Trophoblast cell (in vitro differentiated cells and primary cell): Measurements from ENCODE around the gene SLC5A1.

ENCODE experiments used
- DNase-seq, 2 donors: peaks; one replicate each; pipeline ENCODE4 v3.0.0-alpha.2; 2016
- H2AFZ ChIP-seq: 2 replicates; pipeline ENCODE4 v1.6.1; 2013; ENCODE audit warnings: low read length, moderate library complexity, mild to moderate bottlenecking; ENCODE audit not compliant: insufficient read depth, poor library complexity
- H2AK5ac ChIP-seq: 2 replicates; pipeline ENCODE4 v1.6.1; 2013; ENCODE audit warnings: mild to moderate bottlenecking, low read length
- H2BK120ac ChIP-seq: 2 replicates; pipeline ENCODE4 v1.6.1; 2013; ENCODE audit warnings: low read length, mild to moderate bottlenecking, moderate library complexity; ENCODE audit not compliant: insufficient read depth, poor library complexity
- H2BK12ac ChIP-seq: 2 replicates; pipeline ENCODE4 v1.6.1; 2013; ENCODE audit warnings: mild to moderate bottlenecking, low read length, moderate library complexity
- H2BK5ac ChIP-seq: 2 replicates; pipeline ENCODE4 v1.6.1; 2013; ENCODE audit warnings: low read length, low read depth, moderate library complexity, mild to moderate bottlenecking; ENCODE audit not compliant: poor library complexity
- H3K14ac ChIP-seq: 2 replicates; pipeline ENCODE4 v1.6.1; 2013; ENCODE audit warnings: mild to moderate bottlenecking, low read length
- H3K18ac ChIP-seq: 2 replicates; pipeline ENCODE4 v1.6.1; 2013; ENCODE audit warnings: mild to moderate bottlenecking, low read length
- H3K23ac ChIP-seq: 2 replicates; pipeline ENCODE4 v1.6.1; 2013; ENCODE audit warnings: low read length
- H3K27ac ChIP-seq: 2 replicates; pipeline ENCODE4 v1.5.1; 2013; ENCODE audit warnings: low read depth, mild to moderate bottlenecking, inconsistent platforms, low read length, moderate library complexity
- H3K27me3 ChIP-seq: 2 replicates; pipeline ENCODE4 v1.6.1; 2013; ENCODE audit warnings: inconsistent platforms, mild to moderate bottlenecking, low read length, moderate library complexity; ENCODE audit not compliant: insufficient read depth
- H3K36me3 ChIP-seq, 2 experiments: 1 replicate in 1 of 2; 2 replicates in 1 of 2; pipeline ENCODE4 v1.6.1; 2013; ENCODE audit warnings: low read length in 2 of 2, mild to moderate bottlenecking in 2 of 2, moderate library complexity in 1 of 2; ENCODE audit not compliant: insufficient read depth in 2 of 2, control insufficient read depth in 1 of 2
- H3K4ac ChIP-seq: 2 replicates; pipeline ENCODE4 v1.6.1; 2013; ENCODE audit warnings: low read depth, mild to moderate bottlenecking, low read length, moderate library complexity
- H3K4me1 ChIP-seq, 2 experiments: 1 replicate in 1 of 2; 2 replicates in 1 of 2; pipeline ENCODE4 v1.6.1; 2013; ENCODE audit warnings: low read length in 2 of 2, mild to moderate bottlenecking in 2 of 2, moderate library complexity in 1 of 2; ENCODE audit not compliant: insufficient read depth in 2 of 2, control insufficient read depth in 1 of 2
- H3K4me2 ChIP-seq: 2 replicates; pipeline ENCODE4 v1.6.1; 2013; ENCODE audit warnings: inconsistent platforms, mild to moderate bottlenecking, low read length, moderate library complexity
- H3K4me3 ChIP-seq: 2 replicates; pipeline ENCODE4 v1.5.1; 2013; ENCODE audit warnings: mild to moderate bottlenecking, low read depth, low read length, inconsistent platforms
- H3K79me1 ChIP-seq: one replicate; pipeline ENCODE4 v1.6.1; 2013; ENCODE audit warnings: low read length
- H3K79me2 ChIP-seq: 2 replicates; pipeline ENCODE4 v1.6.1; 2013; ENCODE audit warnings: low read length, mild to moderate bottlenecking; ENCODE audit not compliant: control insufficient read depth, insufficient read depth, poor library complexity
- H3K9ac ChIP-seq: 2 replicates; pipeline ENCODE4 v1.6.1; 2013; ENCODE audit warnings: mild to moderate bottlenecking, low read length
- H3K9me3 ChIP-seq: 2 replicates; pipeline ENCODE4 v1.6.1; 2013; ENCODE audit warnings: low read depth, mild to moderate bottlenecking, control low read depth, inconsistent platforms, low read length; ENCODE audit not compliant: insufficient read depth
- H4K12ac ChIP-seq: 2 replicates; pipeline ENCODE4 v1.6.1; 2013; ENCODE audit warnings: low read depth, mild to moderate bottlenecking, low read length, moderate library complexity
- H4K8ac ChIP-seq: 2 replicates; pipeline ENCODE4 v1.6.1; 2013; ENCODE audit warnings: low read depth, mild to moderate bottlenecking, low read length, moderate library complexity
- H4K91ac ChIP-seq: one replicate; pipeline ENCODE4 v1.6.1; 2013; ENCODE audit warnings: low read depth, mild to moderate bottlenecking, low read length, moderate library complexity
- WGBS: extraction: QIAGEN DNeasy Blood & Tissue Kit; methylation state at CpG from one replicate; pipeline ENCODE4 v1.1.7; 2013; ENCODE audit warnings: missing lambda C conversion rate; ENCODE audit not compliant: insufficient read length, insufficient coverage; ENCODE audit errors: extremely low coverage; 5-methylcytosine and 5-hydroxymethylcytosine counted together

The SLC5A1 gene

DNA sequence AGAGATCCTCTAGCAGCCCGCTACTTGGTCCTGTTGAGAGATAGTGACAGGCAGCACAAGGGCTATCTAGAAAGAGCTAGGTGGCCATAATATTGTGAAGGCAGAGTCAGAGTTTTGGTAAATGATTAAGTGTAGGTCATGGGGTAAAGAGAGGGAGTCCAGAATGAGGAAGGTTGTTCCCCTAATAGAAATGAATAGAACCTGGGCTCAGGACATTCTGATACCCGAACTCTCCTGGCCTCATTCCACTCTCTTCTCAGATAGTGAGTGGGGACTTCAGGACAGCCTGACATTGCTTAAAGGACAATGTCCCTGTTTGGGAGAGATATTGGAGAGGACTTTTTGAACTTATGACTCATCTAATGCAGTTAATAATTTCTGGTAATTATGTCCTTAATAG, 20.6 kb downstream of the SLC5A1 start:
- Histone ChIP-seq H3K27ac (no peak overlapping the region), H4K12ac (no peak overlapping the region), H3K18ac (no peak overlapping the region), H3K79me2 (no peaks in the 10 kb centered on the region), H2AFZ (no peak overlapping the region), H3K36me3 (no peaks in the 10 kb centered on the region), H3K23ac (no peak overlapping the region), H3K4me2 (no peak overlapping the region), H3K79me1 (no peaks in the 10 kb centered on the region), H2BK5ac (no peak overlapping the region), H2AK5ac (no peak overlapping the region), H3K4me1 (peaks cover 5 to 6% of the 10 kb centered on the region in 2 experiments), H3K14ac (no peak overlapping the region), H4K8ac (no peak overlapping the region), H2BK12ac (no peak overlapping the region), H3K4ac (no peak overlapping the region), H3K4me3 (no peak overlapping the region), H3K9me3 (no peaks in the 10 kb centered on the region), H3K9ac (no peak overlapping the region), H4K91ac (no peak overlapping the region), H2BK120ac (no peak overlapping the region), H3K27me3 (no peaks in the 10 kb centered on the region)
- no peak for DNase-seq
- no CpG with 5 or more reads among the region's 2 CpGs for WGBS

DNA sequence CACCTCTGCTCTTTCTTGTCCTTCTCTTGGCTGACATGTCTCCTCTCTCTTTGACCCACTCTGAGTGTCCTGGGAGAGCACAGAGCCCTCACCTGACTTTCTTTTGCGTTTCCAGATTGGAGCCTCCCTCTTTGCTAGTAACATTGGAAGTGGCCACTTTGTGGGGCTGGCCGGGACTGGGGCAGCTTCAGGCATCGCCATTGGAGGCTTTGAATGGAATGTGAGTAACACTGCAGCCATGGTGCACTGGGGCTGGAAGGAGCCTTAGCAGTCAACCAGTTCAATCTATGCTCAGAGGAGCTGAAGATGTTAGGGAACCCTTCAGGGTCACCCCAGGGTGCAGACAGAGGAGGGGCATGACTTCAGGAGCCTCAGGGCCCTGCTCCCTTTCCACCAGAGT, 23.8 kb downstream of the SLC5A1 start:
- Histone ChIP-seq H2BK12ac (no peak overlapping the region), H3K4me1 (no peaks in the 10 kb centered on the region), H3K4me3 (no peak overlapping the region), H2AK5ac (no peak overlapping the region), H3K23ac (no peak overlapping the region), H3K4me2 (no peak overlapping the region), H3K18ac (no peak overlapping the region), H3K9ac (no peak overlapping the region), H3K27ac (no peak overlapping the region), H3K27me3 (no peaks in the 10 kb centered on the region), H4K91ac (no peak overlapping the region), H3K79me2 (no peaks in the 10 kb centered on the region), H3K36me3 (no peaks in the 10 kb centered on the region), H2BK120ac (no peak overlapping the region), H2BK5ac (no peak overlapping the region), H4K12ac (no peak overlapping the region), H3K14ac (no peak overlapping the region), H4K8ac (no peak overlapping the region), H3K4ac (no peak overlapping the region), H3K79me1 (no peaks in the 10 kb centered on the region), H2AFZ (no peak overlapping the region), H3K9me3 (no peaks in the 10 kb centered on the region)
- no CpG with 5 or more reads among the region's 3 CpGs for WGBS
- no peak for DNase-seq

DNA sequence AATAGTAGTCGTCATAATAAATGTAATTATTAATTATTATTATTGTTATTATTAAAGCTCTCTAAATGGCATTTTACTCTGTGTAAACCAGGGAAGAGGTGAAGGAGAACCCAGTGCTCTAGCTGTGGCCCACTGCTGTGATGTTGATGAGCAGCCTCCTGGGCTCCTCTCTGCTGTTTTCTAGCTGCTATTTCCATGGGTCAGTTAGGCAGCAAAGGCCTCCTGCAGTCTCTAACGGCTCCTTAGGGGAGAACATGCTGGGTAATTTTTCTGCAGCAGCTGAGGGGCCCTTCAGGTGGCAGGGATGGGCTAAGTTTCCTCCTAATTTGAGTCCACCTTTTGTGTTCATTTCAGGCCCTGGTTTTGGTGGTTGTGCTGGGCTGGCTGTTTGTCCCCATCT, 24.6 kb downstream of the SLC5A1 start:
- no peak overlapping the region for H2BK120ac ChIP-seq
- H3K36me3 ChIP-seq: no peaks in the 10 kb centered on the region
- no CpG with 5 or more reads among the region's 2 CpGs for whole genome bisulfite sequencing
- H2BK12ac ChIP-seq: no peak overlapping the region
- DNase-seq: no peak
- no peak overlapping the region for H3K27ac ChIP-seq
- H3K27me3 ChIP-seq: no peaks in the 10 kb centered on the region
- H3K4ac ChIP-seq: no peak overlapping the region
- no peak overlapping the region for H3K18ac ChIP-seq
- no peak overlapping the region for H2BK5ac ChIP-seq
- H2AFZ ChIP-seq: no peak overlapping the region
- no peak overlapping the region for H3K14ac ChIP-seq
- H3K79me2 ChIP-seq: no peaks in the 10 kb centered on the region
- no peak overlapping the region for H4K8ac ChIP-seq
- H3K4me2 ChIP-seq: no peak overlapping the region
- H3K4me3 ChIP-seq: no peak overlapping the region
- H4K91ac ChIP-seq: no peak overlapping the region
- no peak overlapping the region for H2AK5ac ChIP-seq
- no peak overlapping the region for H4K12ac ChIP-seq
- H3K9ac ChIP-seq: no peak overlapping the region
- H3K9me3 ChIP-seq: no peaks in the 10 kb centered on the region
- H3K79me1 ChIP-seq: no peaks in the 10 kb centered on the region
- H3K4me1 ChIP-seq: no peaks in the 10 kb centered on the region
- H3K23ac ChIP-seq: no peak overlapping the region

DNA sequence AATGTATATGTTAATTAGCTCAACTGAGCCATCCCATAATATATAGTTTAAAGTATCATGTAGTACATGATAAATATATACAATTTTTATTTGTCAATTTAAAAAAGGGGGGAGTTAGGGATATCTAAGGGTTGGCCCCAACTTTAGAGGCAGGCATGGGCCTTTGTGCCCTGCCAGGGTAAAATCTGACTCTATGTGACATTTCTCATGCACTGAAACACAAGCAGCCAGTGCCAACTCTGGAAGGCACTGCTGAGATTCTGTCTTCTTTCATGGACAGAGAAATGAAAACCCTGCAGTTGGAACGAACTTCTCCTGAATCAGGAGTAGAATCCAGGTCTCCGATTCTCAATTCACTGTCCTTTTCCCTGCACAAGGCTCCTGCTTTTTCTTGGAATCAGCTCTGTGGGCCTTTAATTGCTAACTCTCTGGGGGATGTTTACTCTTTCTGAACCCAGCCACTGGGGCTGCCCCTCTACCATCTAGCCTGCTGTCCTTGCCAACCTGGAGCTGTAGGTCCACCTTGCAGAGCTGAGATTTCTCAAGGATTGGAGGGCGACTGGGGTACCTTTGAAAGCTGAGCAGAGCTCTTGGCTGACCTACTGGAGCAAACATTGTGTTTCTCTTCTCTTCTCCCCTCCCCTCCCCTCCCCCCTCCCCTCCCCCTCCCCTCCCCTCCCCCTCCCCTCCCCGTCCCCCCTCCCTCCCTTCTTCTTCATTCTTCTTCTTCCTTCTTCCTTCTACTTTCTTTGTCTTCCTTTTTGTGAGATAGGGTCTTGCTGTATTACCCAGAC, 26.7 kb downstream of the SLC5A1 start:
- 67% methylated on average over 1 of the region's 4 CpGs for WGBS
- H3K4me2 ChIP-seq: no peak overlapping the region
- H4K91ac ChIP-seq: no peak overlapping the region
- H3K79me2 ChIP-seq: no peaks in the 10 kb centered on the region
- no peak overlapping the region for H4K8ac ChIP-seq
- no peak overlapping the region for H3K9ac ChIP-seq
- no peak overlapping the region for H2BK12ac ChIP-seq
- no peaks in the 10 kb centered on the region for H3K4me1 ChIP-seq
- H3K14ac ChIP-seq: no peak overlapping the region
- H3K79me1 ChIP-seq: no peaks in the 10 kb centered on the region
- no peak overlapping the region for H2AFZ ChIP-seq
- H3K9me3 ChIP-seq: no peaks in the 10 kb centered on the region
- no peak overlapping the region for H4K12ac ChIP-seq
- no peaks in the 10 kb centered on the region for H3K27me3 ChIP-seq
- no peak overlapping the region for H3K23ac ChIP-seq
- no peak overlapping the region for H3K27ac ChIP-seq
- H2BK120ac ChIP-seq: no peak overlapping the region
- H2AK5ac ChIP-seq: no peak overlapping the region
- no peak overlapping the region for H3K4ac ChIP-seq
- no peak overlapping the region for H3K18ac ChIP-seq
- no peak for DNase-seq
- no peak overlapping the region for H2BK5ac ChIP-seq
- no peaks in the 10 kb centered on the region for H3K36me3 ChIP-seq
- no peak overlapping the region for H3K4me3 ChIP-seq
